ENCODE measurements around the gene IFI30.
"Not testable (repeated sequence)": the region's sequence is repeated elsewhere in the genome, so short reads cannot be mapped to it uniquely, and the experiment has no call there.

IFI30 gene

DNA sequence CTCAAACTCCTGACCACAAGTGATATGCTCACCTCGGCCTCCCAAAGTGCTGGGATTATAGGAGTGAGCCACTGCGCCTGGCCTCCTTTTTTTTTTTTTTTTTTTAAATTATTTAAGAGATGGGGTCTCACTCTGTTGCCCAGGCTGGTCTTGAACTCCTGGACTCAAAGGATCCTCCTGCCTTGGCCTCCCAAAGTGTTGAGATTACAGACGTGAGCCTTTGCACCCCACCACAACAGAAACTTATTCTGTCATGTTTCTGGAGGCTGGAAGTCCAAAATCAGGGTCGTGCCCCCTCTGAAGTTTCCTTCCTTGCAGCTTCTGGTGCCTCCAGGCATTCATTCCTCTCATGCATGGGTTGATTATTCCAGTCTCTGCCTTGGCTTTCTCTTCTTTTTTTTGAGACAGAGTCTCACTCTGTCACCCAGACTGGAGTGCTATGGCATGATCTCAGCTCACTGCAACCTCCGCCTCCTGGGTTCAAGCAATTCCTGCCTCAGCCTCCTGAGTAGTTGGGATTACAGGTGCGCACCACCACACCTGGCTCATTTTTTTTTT is 14.5 kb upstream of the IFI30 start:
- H3K4me3 Mint-ChIP-seq, result not testable (repeated sequence)

GRCh38 chr19:18159810-18160209 is 13.8 kb upstream of the IFI30 start:
- H3K36me3 Mint-ChIP-seq, result peaks cover 2% of the 10 kb centered on the region
- peaks cover 12% of the 10 kb centered on the region for H3K4me1 Mint-ChIP-seq (ENCODE audit: low read depth)
- no peaks in the 10 kb centered on the region for H3K27me3 Mint-ChIP-seq
- no peaks in the 10 kb centered on the region for H3K9me3 Mint-ChIP-seq (ENCODE audit: low read depth)
- peak overlapping the region; percentile 74 for H3K4me3 Mint-ChIP-seq
- no peak overlapping the region for H3K27ac Mint-ChIP-seq

More for the DNA sequence above, 14.5 kb upstream of the IFI30 start:
- peaks cover 17% of the 10 kb centered on the region for H3K4me1 Mint-ChIP-seq (ENCODE audit: low read depth)
- H3K27me3 Mint-ChIP-seq; H3K27ac Mint-ChIP-seq; H3K36me3 Mint-ChIP-seq; H3K9me3 Mint-ChIP-seq (ENCODE audit: low read depth): not testable (repeated sequence)

- Mint-ChIP-seq H3K4me3 (peak overlapping the region; percentile 74), H3K9me3 (ENCODE audit: low read depth) (no peaks in the 10 kb centered on the region), H3K27ac (peak overlapping the region; percentile 77), H3K4me1 (ENCODE audit: low read depth) (peaks cover 12% of the 10 kb centered on the region), H3K27me3 (no peaks in the 10 kb centered on the region), H3K36me3 (peaks cover 2% of the 10 kb centered on the region)
Measured at GRCh38 chr19:18160493-18160970, 13.1 kb upstream of the IFI30 start.

- Mint-ChIP-seq H3K27me3 (no peaks in the 10 kb centered on the region), H3K4me1 (ENCODE audit: low read depth) (peaks cover 12% of the 10 kb centered on the region), H3K36me3 (peaks cover 2% of the 10 kb centered on the region), H3K27ac (no peak overlapping the region), H3K4me3 (peak overlapping the region; percentile 74), H3K9me3 (ENCODE audit: low read depth) (no peaks in the 10 kb centered on the region)
Measured at GRCh38 chr19:18160971-18161635, 12.5 kb upstream of the IFI30 start.

DNA sequence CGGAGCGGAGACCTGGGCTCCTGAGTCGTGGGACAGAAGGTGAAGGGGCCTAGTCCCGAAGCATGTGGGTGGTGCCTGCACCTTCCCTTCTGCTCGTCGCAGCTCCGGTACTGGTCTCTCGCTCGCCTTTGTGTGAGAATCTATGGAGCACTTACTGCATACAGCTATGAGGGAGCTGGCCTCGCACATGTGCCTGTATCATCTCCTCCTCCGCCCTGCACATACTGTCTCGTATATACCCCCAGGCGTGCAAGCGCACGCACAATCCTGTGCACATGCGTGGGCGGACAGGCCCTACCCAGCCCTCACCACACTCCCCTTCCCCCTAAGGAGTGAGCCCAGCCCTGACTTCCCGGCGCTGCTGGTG is 12.0 kb upstream of the IFI30 start:
- H3K27ac Mint-ChIP-seq, result no peak overlapping the region
- H3K4me1 Mint-ChIP-seq (ENCODE audit: low read depth), result peaks cover 9% of the 10 kb centered on the region
- no peaks in the 10 kb centered on the region for H3K27me3 Mint-ChIP-seq
- H3K4me3 Mint-ChIP-seq, result peak overlapping the region; percentile 20
- H3K36me3 Mint-ChIP-seq, result peaks cover 2% of the 10 kb centered on the region
- no peaks in the 10 kb centered on the region for H3K9me3 Mint-ChIP-seq (ENCODE audit: low read depth)

GRCh38 chr19:18164072-18164471 is 9.5 kb upstream of the IFI30 start:
- Mint-ChIP-seq H3K4me1 (ENCODE audit: low read depth) (peaks cover 9% of the 10 kb centered on the region), H3K36me3 (peaks cover 2% of the 10 kb centered on the region), H3K4me3 (no peak overlapping the region)

GRCh38 chr19:18165794-18166544 is 7.6 kb upstream of the IFI30 start:
- Mint-ChIP-seq H3K27me3 (no peaks in the 10 kb centered on the region), H3K4me3 (no peak overlapping the region), H3K4me1 (ENCODE audit: low read depth) (peaks cover 4% of the 10 kb centered on the region), H3K36me3 (no peaks in the 10 kb centered on the region), H3K27ac (no peak overlapping the region), H3K9me3 (ENCODE audit: low read depth) (no peaks in the 10 kb centered on the region)

More at GRCh38 chr19:18164072-18164471, 9.5 kb upstream of the IFI30 start:
- no peaks in the 10 kb centered on the region for H3K9me3 Mint-ChIP-seq (ENCODE audit: low read depth)
- no peak overlapping the region for H3K27ac Mint-ChIP-seq
- no peaks in the 10 kb centered on the region for H3K27me3 Mint-ChIP-seq

DNA sequence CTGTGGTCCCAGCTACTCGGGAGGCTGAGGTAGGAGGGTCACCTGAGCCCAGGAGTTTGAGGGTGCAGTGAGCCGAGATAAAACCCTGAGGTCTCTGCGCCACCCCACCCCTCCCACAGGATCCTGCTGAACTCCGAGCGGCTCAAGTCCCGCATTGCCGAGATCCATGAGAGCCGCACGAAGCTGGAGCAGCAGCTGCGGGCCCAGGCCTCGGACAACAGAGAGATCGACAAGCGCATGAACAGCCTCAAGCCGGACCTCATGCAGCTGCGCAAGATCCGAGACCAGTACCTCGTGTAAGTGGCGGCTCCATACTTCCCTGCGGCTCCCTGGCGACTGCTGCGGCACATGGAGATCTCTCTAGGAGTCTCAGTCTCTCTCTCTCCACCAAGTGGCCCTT is 6.6 kb upstream of the IFI30 start:
- no peaks in the 10 kb centered on the region for H3K9me3 Mint-ChIP-seq (ENCODE audit: low read depth)
- H3K4me3 Mint-ChIP-seq, result no peak overlapping the region
- H3K36me3 Mint-ChIP-seq, result no peaks in the 10 kb centered on the region
- H3K27me3 Mint-ChIP-seq, result no peaks in the 10 kb centered on the region
- no peak overlapping the region for H3K27ac Mint-ChIP-seq
- H3K4me1 Mint-ChIP-seq (ENCODE audit: low read depth), result no peaks in the 10 kb centered on the region

- H3K4me1 Mint-ChIP-seq (ENCODE audit: low read depth), result no peaks in the 10 kb centered on the region
- no peak overlapping the region for H3K27ac Mint-ChIP-seq
- no peaks in the 10 kb centered on the region for H3K36me3 Mint-ChIP-seq
- H3K27me3 Mint-ChIP-seq, result no peaks in the 10 kb centered on the region
- no peak overlapping the region for H3K4me3 Mint-ChIP-seq
- no peaks in the 10 kb centered on the region for H3K9me3 Mint-ChIP-seq (ENCODE audit: low read depth)
Measured at GRCh38 chr19:18167975-18168645, 5.5 kb upstream of the IFI30 start.

GRCh38 chr19:18168673-18169381 is 4.8 kb upstream of the IFI30 start:
- no peaks in the 10 kb centered on the region for H3K27me3 Mint-ChIP-seq
- no peak overlapping the region for H3K4me3 Mint-ChIP-seq
- no peaks in the 10 kb centered on the region for H3K36me3 Mint-ChIP-seq
- H3K4me1 Mint-ChIP-seq (ENCODE audit: low read depth), result peaks cover 3% of the 10 kb centered on the region
- H3K9me3 Mint-ChIP-seq (ENCODE audit: low read depth), result no peaks in the 10 kb centered on the region
- no peak overlapping the region for H3K27ac Mint-ChIP-seq

DNA sequence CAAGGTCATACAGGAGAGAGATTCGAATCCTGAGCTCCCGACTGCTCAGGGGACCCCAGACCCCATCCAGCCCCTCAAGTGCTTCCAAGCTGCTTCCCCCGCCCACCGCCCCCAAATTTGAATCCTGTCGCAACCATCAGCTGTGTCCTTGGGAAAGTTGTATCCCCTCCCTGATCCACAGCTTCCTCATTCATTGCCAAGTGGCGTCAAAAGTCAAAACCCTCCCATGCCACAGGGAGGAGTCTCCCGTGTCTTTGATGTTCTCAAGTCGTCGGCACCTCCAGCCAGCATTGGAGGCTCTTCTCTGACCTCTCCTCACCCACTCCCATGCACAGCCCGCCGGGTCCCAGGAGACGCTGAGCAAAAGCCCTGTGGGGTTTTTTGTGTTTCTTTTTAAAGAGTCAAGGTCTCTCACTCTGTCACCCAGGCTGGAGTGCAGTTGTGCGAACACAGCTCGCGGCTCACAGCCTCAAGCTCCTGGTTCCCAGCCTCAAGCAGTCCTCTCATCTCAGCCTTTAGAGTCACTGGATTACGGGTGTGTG is 2.8 kb upstream of the IFI30 start:
- Mint-ChIP-seq H3K4me1 (ENCODE audit: low read depth) (peaks cover 6% of the 10 kb centered on the region), H3K36me3 (no peaks in the 10 kb centered on the region)

GRCh38 chr19:18171605-18172327 is 1.8 kb upstream of the IFI30 start:
- H3K9me3 Mint-ChIP-seq (ENCODE audit: low read depth), result no peaks in the 10 kb centered on the region
- H3K27me3 Mint-ChIP-seq, result no peaks in the 10 kb centered on the region
- no peak overlapping the region for H3K4me3 Mint-ChIP-seq
- H3K4me1 Mint-ChIP-seq (ENCODE audit: low read depth), result peaks cover 6% of the 10 kb centered on the region
- H3K27ac Mint-ChIP-seq, result no peak overlapping the region
- no peaks in the 10 kb centered on the region for H3K36me3 Mint-ChIP-seq

More for the DNA sequence above, 2.8 kb upstream of the IFI30 start:
- Mint-ChIP-seq H3K27me3 (no peaks in the 10 kb centered on the region), H3K27ac (no peak overlapping the region), H3K4me3 (no peak overlapping the region), H3K9me3 (ENCODE audit: low read depth) (no peaks in the 10 kb centered on the region)

DNA sequence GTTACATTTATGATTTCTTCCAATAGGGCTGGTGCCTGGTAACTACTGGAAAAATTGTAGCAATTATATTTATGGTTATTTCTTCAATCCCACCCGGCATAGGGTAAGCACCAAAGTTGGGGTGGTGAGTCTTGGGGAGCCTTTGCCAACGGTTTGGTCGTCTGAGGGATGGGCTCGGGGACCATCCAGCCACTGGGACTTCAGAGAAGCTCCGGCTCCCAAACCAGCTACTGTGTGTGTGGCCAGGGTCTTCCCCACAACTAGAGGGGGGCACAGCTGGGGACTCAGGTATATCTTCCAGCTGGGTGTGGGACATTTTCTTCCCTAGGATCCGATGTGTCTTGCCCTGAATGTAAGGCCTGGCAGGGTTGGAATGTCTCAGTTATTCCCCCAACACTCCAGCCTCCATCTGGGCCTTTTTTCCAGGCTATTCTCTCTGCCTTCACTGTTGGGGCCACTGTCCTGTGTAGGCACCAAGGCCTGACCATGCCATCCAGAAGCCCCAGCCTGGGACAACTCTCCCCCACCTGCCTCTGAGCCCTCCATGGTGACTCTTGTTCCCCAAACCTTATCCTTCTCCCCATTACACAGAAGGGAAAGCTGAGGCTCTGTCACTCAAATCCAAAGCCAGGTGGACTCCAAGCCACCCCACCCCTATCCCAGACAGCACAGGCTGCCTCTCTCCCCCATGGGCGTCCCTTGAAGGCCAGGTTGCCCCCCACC is 1.1 kb upstream of the IFI30 start:
- Mint-ChIP-seq H3K4me3 (peak overlapping the region; percentile 42), H3K9me3 (ENCODE audit: low read depth) (no peaks in the 10 kb centered on the region), H3K27me3 (no peaks in the 10 kb centered on the region), H3K27ac (no peak overlapping the region), H3K4me1 (ENCODE audit: low read depth) (peaks cover 6% of the 10 kb centered on the region), H3K36me3 (no peaks in the 10 kb centered on the region)

All from activated naive CD8-positive, alpha-beta T cell (primary cell).